Measurements from ENCODE around the gene IL19.

DNA sequence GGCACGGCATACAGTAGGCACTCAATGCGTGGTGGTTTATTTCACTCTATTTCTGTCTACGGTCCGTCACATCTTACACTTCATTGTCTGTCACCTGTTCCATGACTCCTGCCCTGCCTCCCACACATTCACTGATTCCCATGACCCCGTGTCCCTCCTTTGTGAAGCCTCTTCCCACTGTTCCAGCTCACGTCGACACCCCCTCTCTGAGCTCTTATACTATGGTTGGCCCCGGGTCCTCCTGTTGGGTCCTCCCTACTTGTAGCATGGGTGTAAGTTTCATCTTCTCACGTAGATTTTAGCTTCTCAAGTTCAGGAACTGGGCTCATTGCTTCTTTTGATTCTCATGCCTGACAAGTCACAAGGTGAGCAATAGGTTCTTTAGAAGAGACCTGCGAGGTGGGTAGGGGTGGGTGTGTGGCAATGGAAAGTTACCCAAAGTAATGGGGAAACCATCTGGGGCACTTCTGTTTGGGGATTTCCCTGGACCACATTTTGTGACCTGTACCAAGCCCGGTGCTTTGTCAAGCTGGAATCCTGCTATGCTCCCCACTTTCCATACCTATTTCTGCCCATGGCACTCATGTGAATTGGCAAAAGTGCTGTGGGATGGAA, 23.8 kb downstream of the IL19 start:
- TF ChIP-seq, protein P1, sequence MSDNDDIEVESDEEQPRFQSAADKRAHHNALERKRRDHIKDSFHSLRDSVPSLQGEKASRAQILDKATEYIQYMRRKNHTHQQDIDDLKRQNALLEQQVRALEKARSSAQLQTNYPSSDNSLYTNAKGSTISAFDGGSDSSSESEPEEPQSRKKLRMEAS (IDR thresholded peaks at IDR 0.05; ENCODE audit: low read depth, low read length) = no peak
- TF ChIP-seq POLR2A (IDR thresholded peaks at IDR 0.05; ENCODE audit: extremely low read depth, insufficient read length) = no peak
- TF ChIP-seq MYC (IDR thresholded peaks at IDR 0.05; ENCODE audit: low read depth, low read length) = no peak
- TF ChIP-seq CTCF (IDR thresholded peaks at IDR 0.05; ENCODE audit: low read depth, low read length) = no peak

Measured in NB4 (cell line).